ENCODE measurements around the gene TRERF1.
"Not testable (repeated sequence)": the region's sequence is repeated elsewhere in the genome, so short reads cannot be mapped to it uniquely, and the experiment has no call there.

The TRERF1 gene

GRCh38 chr6:42448927-42449659 lies 2.6 kb downstream of the TRERF1 start:
- FAIRE-seq, result no peak

GRCh38 chr6:42448391-42448790 lies 3.3 kb downstream of the TRERF1 start:
- no peak for FAIRE-seq

DNA sequence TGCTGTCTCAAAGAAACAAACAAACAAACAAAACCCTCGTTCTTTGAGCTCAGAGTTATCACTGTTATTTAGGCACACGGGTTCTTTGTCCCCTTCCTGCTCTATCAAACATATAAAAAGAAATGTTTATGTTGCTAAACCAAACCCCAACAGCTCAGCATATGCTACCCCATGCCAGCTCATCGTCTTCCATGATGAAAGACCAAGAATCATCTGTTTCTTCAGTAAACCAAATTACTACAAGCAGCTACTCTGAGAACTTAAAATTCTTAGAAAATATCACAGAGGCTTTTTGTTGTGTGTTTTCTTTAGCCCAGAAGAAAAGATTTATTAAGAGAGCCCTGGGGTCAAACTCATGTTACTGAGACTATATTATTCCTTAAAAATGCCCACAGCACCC lies 4.7 kb downstream of the TRERF1 start:
- FAIRE-seq, result no peak

GRCh38 chr6:42446370-42446769 lies 5.4 kb downstream of the TRERF1 start:
- no peak for FAIRE-seq

GRCh38 chr6:42445955-42446354 lies 5.8 kb downstream of the TRERF1 start:
- FAIRE-seq, result not testable (repeated sequence)

DNA sequence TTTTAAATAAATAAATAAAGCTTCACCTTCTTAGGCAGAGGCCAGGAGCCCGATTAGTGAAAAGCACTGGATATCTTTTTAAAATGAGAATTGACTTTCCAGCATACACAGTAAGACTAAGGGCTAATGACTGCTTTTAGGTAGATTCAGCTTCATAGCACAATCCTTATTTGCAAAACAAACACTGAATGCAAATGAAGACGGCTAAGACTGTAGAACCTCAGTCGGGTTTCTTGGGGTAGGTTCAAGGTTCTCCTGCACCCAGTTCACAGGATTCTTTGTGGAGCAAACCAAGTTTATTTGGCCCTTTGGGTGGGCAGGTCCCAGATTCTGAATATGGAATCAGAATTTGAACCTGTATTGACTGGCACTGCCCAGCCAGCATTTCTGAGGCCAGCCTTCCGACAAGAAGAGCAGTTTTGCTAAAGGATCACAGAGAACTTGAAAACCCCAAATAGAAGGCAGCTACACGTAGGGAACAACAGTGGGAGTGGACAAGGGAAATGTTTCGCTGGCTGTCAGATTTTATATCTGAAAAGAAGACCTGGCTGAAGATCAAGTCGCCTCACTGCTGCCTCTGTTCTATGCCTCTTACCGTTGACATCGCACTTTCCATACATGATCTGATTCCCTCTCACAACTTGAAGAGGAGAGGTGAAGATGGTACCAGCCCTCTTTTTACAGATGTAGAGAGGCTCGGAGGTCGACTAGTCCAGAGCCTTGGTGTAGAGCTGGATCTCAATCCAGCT lies 8.2 kb downstream of the TRERF1 start:
- FAIRE-seq, result no peak

- FAIRE-seq, result no peak
Observed at GRCh38 chr6:42441697-42442081, 10.0 kb downstream of the TRERF1 start.

DNA sequence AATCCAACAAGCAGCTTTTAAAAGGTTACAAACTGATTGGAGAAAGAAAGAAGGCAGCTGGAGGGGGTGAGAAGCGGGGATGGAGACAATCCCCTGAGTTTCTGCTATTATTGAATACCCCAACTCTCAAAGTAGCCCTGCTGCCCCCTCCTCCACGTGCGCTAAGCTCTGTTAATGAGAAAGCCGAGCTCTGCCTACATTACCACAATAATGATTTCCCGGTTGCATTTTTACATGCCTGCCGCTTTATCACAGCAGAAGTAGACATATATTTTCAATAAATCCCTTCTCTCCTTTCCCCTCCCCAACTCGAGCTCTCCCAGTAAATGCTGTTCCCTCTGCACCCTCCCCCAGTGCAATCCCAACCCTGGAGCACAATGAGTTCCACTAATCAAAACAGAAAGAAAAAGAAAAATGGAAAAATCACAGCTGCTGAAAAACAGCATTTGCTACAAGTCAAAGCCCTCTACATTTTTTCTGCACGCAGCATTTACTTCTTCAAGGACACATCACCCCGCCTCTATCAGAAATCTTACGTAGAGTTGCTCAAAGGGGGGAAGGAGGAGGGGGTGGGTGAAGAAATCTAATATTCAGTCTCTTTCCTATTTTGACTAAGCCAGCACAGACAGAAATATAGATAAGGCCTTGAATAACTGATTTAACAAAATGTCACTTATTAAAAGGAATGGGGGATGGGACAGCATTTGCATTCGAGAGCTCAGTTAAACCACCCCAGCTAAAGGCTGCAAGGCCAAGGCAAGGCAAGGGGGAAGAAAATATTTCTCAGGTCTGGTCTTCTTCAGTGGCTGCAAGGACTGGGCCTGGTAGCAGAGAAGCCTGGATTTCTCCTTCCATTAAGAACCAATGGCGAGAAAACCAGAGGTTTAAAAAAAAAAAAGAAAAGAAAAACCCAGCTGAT lies 10.7 kb downstream of the TRERF1 start:
- no peak for FAIRE-seq

GRCh38 chr6:42440027-42440426 lies 11.7 kb downstream of the TRERF1 start:
- FAIRE-seq, result no peak

DNA sequence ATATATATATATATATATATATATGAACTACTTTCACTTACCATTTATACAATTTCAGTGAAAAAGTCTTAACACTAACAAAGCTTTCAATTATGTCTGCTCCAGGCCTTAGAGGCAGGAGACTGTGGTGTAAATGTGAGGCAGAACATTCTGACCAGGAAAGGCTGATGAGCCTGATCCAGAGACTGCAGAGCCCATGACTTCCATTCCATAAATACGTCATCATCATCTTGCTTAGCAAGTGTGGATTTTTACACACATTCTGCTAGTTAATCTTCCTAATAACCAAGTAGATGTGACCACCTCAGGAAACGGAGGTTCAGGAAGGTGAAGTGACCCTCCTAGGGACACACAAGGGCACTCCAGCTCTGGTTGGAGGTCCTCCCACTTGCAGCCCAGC lies 14.9 kb downstream of the TRERF1 start:
- FAIRE-seq, result no peak

GRCh38 chr6:42434237-42434636 lies 17.5 kb downstream of the TRERF1 start:
- no peak for FAIRE-seq

- FAIRE-seq, result no peak
Observed at GRCh38 chr6:42433409-42433808, 18.3 kb downstream of the TRERF1 start.

- FAIRE-seq, result no peak
Observed at GRCh38 chr6:42431877-42432276, 19.8 kb downstream of the TRERF1 start.

GRCh38 chr6:42431356-42431755 lies 20.4 kb downstream of the TRERF1 start:
- FAIRE-seq, result no peak

- no peak for FAIRE-seq
Observed at GRCh38 chr6:42429836-42430235, 21.9 kb downstream of the TRERF1 start.

- FAIRE-seq, result no peak
Observed at GRCh38 chr6:42429042-42429585, 22.6 kb downstream of the TRERF1 start.

- no peak for FAIRE-seq
Observed at GRCh38 chr6:42428326-42429041, 23.2 kb downstream of the TRERF1 start.

GRCh38 chr6:42427871-42428270 lies 23.9 kb downstream of the TRERF1 start:
- no peak for FAIRE-seq

DNA sequence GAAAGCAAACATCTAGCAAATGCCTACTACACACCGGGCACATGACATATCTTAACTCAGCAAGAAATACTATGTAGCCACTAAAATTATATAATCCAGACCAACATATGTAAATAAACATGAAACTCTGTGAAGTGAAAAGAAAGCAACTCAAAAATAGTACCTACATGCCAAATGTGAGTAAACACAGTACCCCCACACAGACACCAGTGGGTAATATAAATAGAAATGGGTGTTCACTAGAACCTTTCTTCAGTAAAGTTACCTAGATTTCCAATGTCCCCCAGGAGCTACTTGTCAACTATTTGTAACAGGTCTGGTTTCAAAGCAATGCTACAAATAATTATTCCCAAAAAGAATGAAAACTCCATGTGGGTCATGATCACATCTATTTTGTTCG lies 25.5 kb downstream of the TRERF1 start:
- no peak for FAIRE-seq

- FAIRE-seq, result no peak
Observed at GRCh38 chr6:42424906-42425474, 26.7 kb downstream of the TRERF1 start.

GRCh38 chr6:42423244-42423643 lies 28.5 kb downstream of the TRERF1 start:
- FAIRE-seq, result no peak

DNA sequence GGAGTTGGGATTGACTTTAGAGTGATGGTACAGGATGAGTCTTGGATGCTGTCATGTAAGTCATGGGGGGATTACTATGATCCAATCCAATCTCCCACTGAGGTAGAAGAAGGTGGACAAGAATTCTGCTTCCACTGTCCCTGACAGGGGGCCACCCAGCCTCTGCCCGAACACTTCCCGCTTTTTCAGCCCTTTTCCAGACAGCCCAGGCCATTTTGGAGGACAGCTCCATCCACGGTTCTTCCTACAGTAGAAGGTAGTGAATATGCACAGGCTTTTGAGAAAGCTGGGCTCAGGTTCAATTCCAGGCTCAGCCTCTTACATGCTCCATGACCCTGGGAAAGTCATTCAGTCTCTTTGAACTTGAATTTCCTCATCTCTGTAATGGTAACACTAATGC lies 31.0 kb downstream of the TRERF1 start:
- no peak for FAIRE-seq
